Nephron progenitor cell (in vitro differentiated cells): ENCODE results near the gene MYBBP1A.

Experiments used
- DNase-seq: peaks from one replicate; pipeline ENCODE4 v3.0.0; 2021
- H3K27ac Mint-ChIP-seq: 2 replicates; pipeline ENCODE4 v1.8.0; 2021; ENCODE audit warnings: mild to moderate bottlenecking, moderate library complexity, mixed read lengths
- H3K27me3 Mint-ChIP-seq: 2 replicates; pipeline ENCODE4 v1.8.0; 2021; ENCODE audit warnings: mild to moderate bottlenecking, low read depth, mixed read lengths; ENCODE audit not compliant: poor library complexity
- H3K36me3 Mint-ChIP-seq: 2 replicates; pipeline ENCODE4 v1.8.0; 2021; ENCODE audit warnings: low read depth, mixed read lengths
- H3K4me1 Mint-ChIP-seq: 2 replicates; pipeline ENCODE4 v1.8.0; 2021; ENCODE audit warnings: mixed read lengths
- H3K4me3 Mint-ChIP-seq: 2 replicates; pipeline ENCODE4 v1.8.0; 2021; ENCODE audit warnings: mild to moderate bottlenecking, moderate library complexity, mixed read lengths
- H3K9me3 Mint-ChIP-seq: 2 replicates; pipeline ENCODE4 v1.8.0; 2021; ENCODE audit warnings: mild to moderate bottlenecking, moderate library complexity, mixed read lengths
- TF ChIP-seq, protein P1 (sequence below): fragments of 200-600 bp; sonication (generic); IDR thresholded peaks from 2 replicates; pipeline ENCODE4 v1.5.0; 2021; ENCODE audit warnings: antibody characterized with exemption

MYBBP1A gene

DNA sequence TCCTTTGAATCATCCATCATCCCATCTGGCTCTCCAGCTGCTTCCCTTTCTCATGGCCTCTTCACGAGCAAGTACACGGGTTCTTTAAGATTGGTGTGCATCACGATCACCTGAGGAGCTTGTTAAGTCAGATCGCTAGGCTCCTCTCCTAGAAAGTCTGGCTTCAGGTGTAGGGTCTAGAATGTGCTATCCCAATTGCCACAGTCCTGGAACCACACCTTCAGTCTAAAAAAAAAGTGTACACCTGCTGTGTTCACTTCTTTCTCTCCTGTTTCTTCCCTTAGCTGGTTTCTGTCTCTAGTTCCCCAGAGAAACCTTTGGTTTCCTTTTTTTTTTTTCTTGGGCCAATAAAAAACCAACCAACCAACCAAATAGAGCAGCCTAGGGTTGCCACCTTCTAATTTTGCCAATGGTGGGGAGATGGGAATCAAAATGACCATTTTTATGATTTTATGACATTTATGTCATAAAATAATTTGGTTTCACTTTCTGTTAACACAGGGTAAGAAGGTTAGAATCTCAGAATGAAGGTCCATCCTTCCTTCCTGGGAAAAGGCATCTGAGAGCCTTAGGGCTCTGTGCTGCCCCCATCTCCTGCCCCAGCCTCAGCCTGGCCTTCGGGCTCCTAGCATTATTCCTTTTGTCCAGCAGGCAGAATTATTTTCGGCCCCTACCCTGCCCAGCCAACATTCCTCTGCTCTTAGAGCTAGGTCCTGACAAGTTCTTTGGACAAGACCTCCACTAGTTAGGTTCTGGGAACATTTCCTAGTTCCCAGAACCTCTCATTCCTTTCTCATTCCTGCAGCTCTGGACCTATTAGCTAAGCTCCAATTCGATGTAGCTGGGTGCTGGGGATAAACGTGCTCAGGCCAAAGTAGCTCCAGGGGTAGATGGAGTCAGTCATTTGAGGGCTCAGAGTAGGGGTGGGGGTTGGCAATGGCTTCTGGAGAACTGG lies 7.1 kb upstream of the MYBBP1A start:
- TF ChIP-seq, protein P1, sequence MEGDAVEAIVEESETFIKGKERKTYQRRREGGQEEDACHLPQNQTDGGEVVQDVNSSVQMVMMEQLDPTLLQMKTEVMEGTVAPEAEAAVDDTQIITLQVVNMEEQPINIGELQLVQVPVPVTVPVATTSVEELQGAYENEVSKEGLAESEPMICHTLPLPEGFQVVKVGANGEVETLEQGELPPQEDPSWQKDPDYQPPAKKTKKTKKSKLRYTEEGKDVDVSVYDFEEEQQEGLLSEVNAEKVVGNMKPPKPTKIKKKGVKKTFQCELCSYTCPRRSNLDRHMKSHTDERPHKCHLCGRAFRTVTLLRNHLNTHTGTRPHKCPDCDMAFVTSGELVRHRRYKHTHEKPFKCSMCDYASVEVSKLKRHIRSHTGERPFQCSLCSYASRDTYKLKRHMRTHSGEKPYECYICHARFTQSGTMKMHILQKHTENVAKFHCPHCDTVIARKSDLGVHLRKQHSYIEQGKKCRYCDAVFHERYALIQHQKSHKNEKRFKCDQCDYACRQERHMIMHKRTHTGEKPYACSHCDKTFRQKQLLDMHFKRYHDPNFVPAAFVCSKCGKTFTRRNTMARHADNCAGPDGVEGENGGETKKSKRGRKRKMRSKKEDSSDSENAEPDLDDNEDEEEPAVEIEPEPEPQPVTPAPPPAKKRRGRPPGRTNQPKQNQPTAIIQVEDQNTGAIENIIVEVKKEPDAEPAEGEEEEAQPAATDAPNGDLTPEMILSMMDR, result no peak
- Mint-ChIP-seq H3K36me3 (no peaks in the 10 kb centered on the region), H3K27ac (no peak overlapping the region), H3K4me1 (peaks cover 44% of the 10 kb centered on the region), H3K4me3 (no peak overlapping the region), H3K9me3 (no peaks in the 10 kb centered on the region), H3K27me3 (peaks cover 18% of the 10 kb centered on the region)
- no peak for DNase-seq

- peaks cover 45% of the 10 kb centered on the region for H3K4me1 Mint-ChIP-seq
- no peak overlapping the region for H3K27ac Mint-ChIP-seq
- peaks cover 17% of the 10 kb centered on the region for H3K27me3 Mint-ChIP-seq
- no peaks in the 10 kb centered on the region for H3K36me3 Mint-ChIP-seq
- no peaks in the 10 kb centered on the region for H3K9me3 Mint-ChIP-seq
- no peak for DNase-seq
- TF ChIP-seq, protein P1, result no peak
- H3K4me3 Mint-ChIP-seq, result no peak overlapping the region
Observed at GRCh38 chr17:4560837-4561256, 5.7 kb upstream of the MYBBP1A start.

- no peak for DNase-seq
- H3K27ac Mint-ChIP-seq, result no peak within 1 kb of the TSS
- H3K4me1 Mint-ChIP-seq, result peaks cover 45% of the 10 kb centered on the region
Observed at GRCh38 chr17:4560421-4560820, 5.2 kb upstream of the MYBBP1A start, which contains the start of gene GGT6. Gene GGT6 (minus strand): TSS chr17:4560577. CDS start chr17:4560521, 56 bp downstream.

DNA sequence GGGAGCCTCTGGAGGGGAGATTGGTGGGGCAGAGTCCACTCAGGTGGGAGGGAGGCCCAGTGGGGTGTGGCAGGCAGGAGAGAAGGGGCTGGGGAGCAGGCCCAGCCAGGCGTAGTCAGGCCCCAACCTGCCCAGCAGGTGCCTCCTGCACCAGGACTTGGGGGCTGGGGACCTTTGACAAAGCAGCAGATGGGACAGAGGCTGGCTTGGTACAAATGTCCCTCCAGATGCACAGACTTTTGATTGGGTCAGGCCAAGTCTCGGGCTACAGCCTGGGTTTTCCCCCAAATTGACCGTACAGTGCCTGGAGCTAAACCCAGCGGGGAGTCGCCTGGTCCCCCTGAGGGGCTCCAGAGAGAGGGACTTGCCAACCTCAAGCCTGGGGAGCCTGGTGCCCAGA lies 4.8 kb upstream of the MYBBP1A start:
- Mint-ChIP-seq H3K27ac (no peak overlapping the region), H3K27me3 (peaks cover 15% of the 10 kb centered on the region), H3K4me1 (peaks cover 47% of the 10 kb centered on the region), H3K9me3 (no peaks in the 10 kb centered on the region), H3K4me3 (no peak overlapping the region), H3K36me3 (no peaks in the 10 kb centered on the region)
- DNase-seq, result no peak
- TF ChIP-seq, protein P1, result no peak

More at GRCh38 chr17:4560421-4560820, 5.2 kb upstream of the MYBBP1A start, which contains the start of gene GGT6:
- Mint-ChIP-seq H3K36me3 (no peaks in the 10 kb centered on the region), H3K27me3 (peaks cover 15% of the 10 kb centered on the region), H3K4me3 (no peak within 1 kb of the TSS), H3K9me3 (no peaks in the 10 kb centered on the region)
- TF ChIP-seq, protein P1, result no peak

DNA sequence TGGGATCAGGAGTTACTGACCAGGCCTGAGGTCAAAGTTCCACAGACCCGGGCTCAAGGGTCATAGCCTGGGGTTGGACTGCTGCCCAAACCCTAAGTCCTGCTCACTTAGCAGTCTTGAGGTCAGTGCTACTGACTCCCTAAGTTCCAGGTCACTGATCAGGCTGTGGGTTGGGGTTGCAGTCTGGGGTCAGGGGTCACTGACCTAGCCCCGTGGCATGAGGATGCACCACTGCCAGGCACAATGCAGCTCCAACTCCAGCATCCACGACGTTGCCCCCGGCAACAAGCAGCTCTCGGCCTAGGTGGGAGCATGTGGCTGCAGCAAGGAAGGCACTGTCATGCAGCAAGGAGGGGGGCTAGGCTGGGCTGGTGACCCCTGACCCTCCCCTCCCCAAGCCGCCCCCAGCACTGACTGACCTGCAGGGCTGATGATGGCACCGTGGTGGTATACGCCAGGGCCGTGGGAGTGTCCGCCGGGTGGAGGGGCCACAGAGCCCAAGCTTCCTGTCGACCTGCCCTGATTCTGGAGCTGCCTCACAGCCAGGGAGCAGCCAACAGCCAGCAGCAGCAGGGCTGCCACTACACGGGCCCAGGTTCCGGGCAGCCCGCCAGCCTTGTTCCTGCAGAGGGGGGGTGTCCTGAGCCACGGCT lies 4.1 kb upstream of the MYBBP1A start:
- no peaks in the 10 kb centered on the region for H3K9me3 Mint-ChIP-seq

More for the DNA sequence above, 4.1 kb upstream of the MYBBP1A start:
- no peaks in the 10 kb centered on the region for H3K36me3 Mint-ChIP-seq
- peaks cover 15% of the 10 kb centered on the region for H3K27me3 Mint-ChIP-seq
- DNase-seq, result no peak
- no peak overlapping the region for H3K27ac Mint-ChIP-seq
- TF ChIP-seq, protein P1, result no peak
- H3K4me1 Mint-ChIP-seq, result peaks cover 54% of the 10 kb centered on the region
- H3K4me3 Mint-ChIP-seq, result no peak overlapping the region
